NCI-H748 treated with DMSO at 0.1 percent for 48 hours (cell line): ENCODE measurements around the gene ABTB2.
A peak's percentile ranks its signal among the peaks of the same experiment; 100 is the strongest.
"Not testable (repeated sequence)": the region's sequence is repeated elsewhere in the genome, so short reads cannot be mapped to it uniquely, and the experiment has no call there.

Experiments used
- DNase-seq: peaks from one replicate; lab custom pipeline; 2025; lab: John Stamatoyannopoulos, UW

ABTB2 gene

GRCh38 chr11:34357701-34358257, at the start of gene ABTB2:
Gene ABTB2 (minus strand): TSS chr11:34358010.
- peak; percentile 95 for DNase-seq

GRCh38 chr11:34407121-34407813, 49.5 kb upstream of the ABTB2 start:
- DNase-seq: no peak

- DNase-seq: no peak
Measured at GRCh38 chr11:34406413-34406812, 48.6 kb upstream of the ABTB2 start.

GRCh38 chr11:34405079-34405858, 47.5 kb upstream of the ABTB2 start:
- DNase-seq: peak; percentile 14

- DNase-seq: no peak
Measured at GRCh38 chr11:34404280-34404679, 46.5 kb upstream of the ABTB2 start.

GRCh38 chr11:34403431-34403830, 45.6 kb upstream of the ABTB2 start:
- DNase-seq: no peak

- no peak for DNase-seq
Measured at GRCh38 chr11:34397811-34398210, 40.0 kb upstream of the ABTB2 start.

GRCh38 chr11:34397120-34397519, 39.3 kb upstream of the ABTB2 start:
- DNase-seq: no peak

GRCh38 chr11:34395916-34396550, 38.2 kb upstream of the ABTB2 start:
- no peak for DNase-seq

- no peak for DNase-seq
Measured at GRCh38 chr11:34394771-34395300, 37.0 kb upstream of the ABTB2 start.

GRCh38 chr11:34387653-34388052, 29.8 kb upstream of the ABTB2 start:
- DNase-seq: no peak

- not testable (repeated sequence) for DNase-seq
Measured at GRCh38 chr11:34386356-34386755, 28.5 kb upstream of the ABTB2 start.

GRCh38 chr11:34382532-34383276, 24.9 kb upstream of the ABTB2 start:
- no peak for DNase-seq

- no peak for DNase-seq
Measured at GRCh38 chr11:34381775-34382174, 24.0 kb upstream of the ABTB2 start.

GRCh38 chr11:34380696-34381095, 22.9 kb upstream of the ABTB2 start:
- DNase-seq: no peak

GRCh38 chr11:34379539-34379938, 21.7 kb upstream of the ABTB2 start:
- DNase-seq: no peak

- no peak for DNase-seq
Measured at GRCh38 chr11:34379079-34379478, 21.3 kb upstream of the ABTB2 start.

GRCh38 chr11:34373727-34374126, 15.9 kb upstream of the ABTB2 start:
- DNase-seq: no peak

- no peak for DNase-seq
Measured at GRCh38 chr11:34366522-34366921, 8.7 kb upstream of the ABTB2 start.

GRCh38 chr11:34364102-34364501, 6.3 kb upstream of the ABTB2 start:
- no peak for DNase-seq

- DNase-seq: no peak
Measured at GRCh38 chr11:34363363-34364084, 5.7 kb upstream of the ABTB2 start.
